Common myeloid progenitor, CD34-positive (primary cell): ENCODE measurements around the gene NTRK3.

Experiments
- CTCF ChIA-PET: fragments of 350-600 bp; sonication (Branson Sonifier 250); formaldehyde crosslinking; loops from one replicate; lab custom pipeline; 2021; ENCODE audit warnings: antibody characterized with exemption; lab: Charles Lee
- POLR2A ChIA-PET: fragments of 350-600 bp; sonication (Branson Sonifier 250); formaldehyde crosslinking; loops from one replicate; lab custom pipeline; 2021; ENCODE audit warnings: antibody characterized with exemption; lab: Charles Lee
- DNase-seq, 3 donors: peaks; one replicate each; pipeline versions ENCODE4 v3.0.0 to v3.0.0-alpha.2; 2013
- H3K27ac ChIP-seq, 2 experiments: 1 replicate in 1 of 2; 2 replicates in 1 of 2; pipeline ENCODE4 v1.7.0; 2013; ENCODE audit warnings: inconsistent platforms in 2 of 2, low read length in 2 of 2, mild to moderate bottlenecking in 2 of 2, low read depth in 1 of 2, moderate library complexity in 1 of 2; ENCODE audit not compliant: severe bottlenecking in 2 of 2, insufficient read depth in 1 of 2, poor library complexity in 1 of 2
- H3K27me3 ChIP-seq, 5 experiments: replicated peaks in 2 of 5; 1 replicate in 3 of 5; 2 replicates in 2 of 5; pipeline versions ENCODE4 v1.6.1 to v1.7.0; 2013; ENCODE audit warnings: low read length in 4 of 5, mild to moderate bottlenecking in 2 of 5, moderate library complexity in 2 of 5, inconsistent platforms in 1 of 5; ENCODE audit not compliant: insufficient read depth in 5 of 5, control insufficient read depth in 4 of 5
- H3K36me3 ChIP-seq, 4 experiments: 1 replicate in 2 of 4; 2 replicates in 2 of 4; pipeline versions ENCODE4 v1.6.1 to v1.7.0; 2013; ENCODE audit warnings: low read length in 3 of 4, control low read depth in 1 of 4, mild to moderate bottlenecking in 1 of 4; ENCODE audit not compliant: control insufficient read depth in 4 of 4, insufficient read depth in 4 of 4
- H3K4me1 ChIP-seq, 4 experiments: 1 replicate in 3 of 4; 2 replicates in 1 of 4; pipeline versions ENCODE4 v1.6.1 to v1.7.1; 2013; ENCODE audit warnings: low read length in 3 of 4, mild to moderate bottlenecking in 3 of 4, control low read depth in 1 of 4, inconsistent platforms in 1 of 4, moderate library complexity in 1 of 4; ENCODE audit not compliant: control insufficient read depth in 4 of 4, insufficient read depth in 4 of 4; ENCODE audit errors: control extremely low read depth in 1 of 4
- H3K4me3 ChIP-seq, 7 experiments: 1 replicate in 4 of 7; 2 replicates in 3 of 7; pipeline versions ENCODE4 v1.5.1 to v1.7.0; 2013; ENCODE audit warnings: mild to moderate bottlenecking in 7 of 7, low read length in 6 of 7, moderate library complexity in 6 of 7, inconsistent platforms in 2 of 7, low read depth in 2 of 7, control low read depth in 1 of 7; ENCODE audit not compliant: insufficient read depth in 4 of 7, control insufficient read depth in 1 of 7; ENCODE audit errors: extremely low read depth in 1 of 7
- H3K9me3 ChIP-seq, 5 experiments: 1 replicate in 4 of 5; 2 replicates in 1 of 5; pipeline versions ENCODE4 v1.6.1 to v1.7.1; 2013; ENCODE audit warnings: low read length in 4 of 5, mild to moderate bottlenecking in 2 of 5, inconsistent platforms in 1 of 5, low read depth in 1 of 5, moderate library complexity in 1 of 5; ENCODE audit not compliant: control insufficient read depth in 4 of 5, insufficient read depth in 2 of 5; ENCODE audit errors: control extremely low read depth in 1 of 5
- WGBS: methylation state at CpG from one replicate; pipeline ENCODE4 v1.1.5; 2013; ENCODE audit not compliant: insufficient coverage; 5-methylcytosine and 5-hydroxymethylcytosine counted together

The NTRK3 gene

DNA sequence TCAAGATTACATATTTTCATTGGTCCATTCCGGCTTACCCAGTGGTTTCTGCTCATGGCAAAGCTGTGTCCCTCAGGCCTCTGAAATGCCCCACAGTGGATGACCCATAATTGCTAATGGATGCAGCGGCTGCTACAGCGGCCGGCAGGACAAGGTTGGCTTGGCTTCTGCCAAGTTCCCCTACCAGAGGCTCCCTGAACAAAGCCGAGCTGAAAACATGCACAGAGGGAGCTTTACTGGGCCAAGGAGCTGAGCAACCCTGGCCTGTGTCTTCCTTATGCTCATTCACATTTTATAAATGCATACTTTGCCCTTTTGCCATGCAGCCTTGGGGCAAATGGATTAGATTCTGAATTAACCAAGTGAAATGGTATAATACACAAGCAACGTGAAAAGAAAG is 150.5 kb downstream of the NTRK3 start:
- peaks cover 0 to 7% (median 0%) of the 10 kb centered on the region in 5 experiments for H3K27me3 ChIP-seq
- DNase-seq = no peak
- H3K9me3 ChIP-seq = no peaks in the 10 kb centered on the region
- POLR2A ChIA-PET = no interaction called here
- H3K36me3 ChIP-seq = no peaks in the 10 kb centered on the region
- no peak overlapping the region for H3K27ac ChIP-seq
- H3K4me1 ChIP-seq = no peaks in the 10 kb centered on the region
- no peak overlapping the region for H3K4me3 ChIP-seq
- CTCF ChIA-PET = no interaction called here
- WGBS = 99% methylated on average over 6 of the region's 6 CpGs

DNA sequence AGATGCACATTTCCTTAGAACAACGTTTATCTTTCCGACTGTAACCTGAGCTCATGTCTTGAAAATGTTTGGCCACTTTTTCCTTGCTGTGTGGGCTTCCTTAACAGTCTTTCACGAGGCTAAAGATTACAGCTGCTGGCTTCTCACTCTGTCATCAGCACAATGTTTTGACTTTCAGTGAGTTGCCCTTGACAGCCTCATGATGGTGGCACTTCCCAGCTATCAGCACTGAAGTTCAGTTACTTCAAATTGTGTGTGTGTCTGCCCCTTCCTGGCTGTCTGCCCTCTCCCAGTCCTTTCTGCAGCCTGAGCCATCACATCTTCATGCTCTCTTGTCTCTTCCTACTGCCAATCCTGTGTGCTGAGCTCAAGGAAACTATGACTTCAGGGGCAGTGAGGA is 152.2 kb downstream of the NTRK3 start:
- Histone ChIP-seq H3K27me3 (peaks cover 0 to 2% (median 0%) of the 10 kb centered on the region in 5 experiments), H3K27ac (no peak overlapping the region), H3K4me1 (no peaks in the 10 kb centered on the region), H3K9me3 (no peaks in the 10 kb centered on the region), H3K4me3 (no peak overlapping the region), H3K36me3 (no peaks in the 10 kb centered on the region)
- CTCF ChIA-PET = no interaction called here
- WGBS = 76% methylated on average over 3 of the region's 3 CpGs
- POLR2A ChIA-PET = no interaction called here
- DNase-seq = no peak

- ChIA-PET POLR2A (no interaction called here), CTCF (interaction anchor here (0.8 kb wide), 1 partner anchor 134 kb away, joined by 3 read pairs; no protein-coding TSS in a partner anchor)
- WGBS = 92% methylated on average over 2 of the region's 2 CpGs
Measured at GRCh38 chr15:88100181-88100580, 156.4 kb downstream of the NTRK3 start.

DNA sequence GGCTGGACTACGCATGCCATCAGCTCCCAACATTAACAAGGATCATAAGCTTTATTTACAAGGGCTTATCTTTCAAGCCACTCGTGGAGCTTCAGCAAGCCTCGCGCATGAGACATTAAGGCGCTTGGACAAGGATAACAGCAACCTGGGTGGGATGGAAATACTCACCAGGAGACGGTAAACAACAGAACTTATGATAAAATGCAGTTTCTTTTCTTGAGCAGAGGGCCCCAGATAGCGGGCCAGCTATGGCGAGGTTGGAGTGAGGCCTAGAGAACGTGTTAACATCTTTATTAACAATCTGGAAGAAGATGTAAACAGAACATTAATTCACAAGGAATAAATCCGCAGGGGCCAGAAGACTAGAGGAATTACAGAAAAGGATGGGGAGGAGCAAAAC is 158.2 kb downstream of the NTRK3 start:
- POLR2A ChIA-PET = no interaction called here
- WGBS = 89% methylated on average over 7 of the region's 10 CpGs
- no peak for DNase-seq

More at GRCh38 chr15:88100181-88100580, 156.4 kb downstream of the NTRK3 start:
- no peak for DNase-seq
- H3K27ac ChIP-seq = no peak overlapping the region
- H3K27me3 ChIP-seq = peaks cover 0 to 4% (median 0%) of the 10 kb centered on the region in 5 experiments
- no peaks in the 10 kb centered on the region for H3K36me3 ChIP-seq
- no peaks in the 10 kb centered on the region for H3K4me1 ChIP-seq
- no peak overlapping the region for H3K4me3 ChIP-seq
- H3K9me3 ChIP-seq = no peaks in the 10 kb centered on the region

GRCh38 chr15:88091444-88092016 is 165.0 kb downstream of the NTRK3 start:
- H3K27ac ChIP-seq = no peak overlapping the region
- no peaks in the 10 kb centered on the region for H3K4me1 ChIP-seq
- H3K27me3 ChIP-seq = peaks cover 0 to 22% (median 0%) of the 10 kb centered on the region in 5 experiments
- H3K4me3 ChIP-seq = no peak overlapping the region
- WGBS = 96% methylated on average over 3 of the region's 3 CpGs
- H3K36me3 ChIP-seq = no peaks in the 10 kb centered on the region
- peaks cover 0 to 3% (median 0%) of the 10 kb centered on the region in 5 experiments for H3K9me3 ChIP-seq
- POLR2A ChIA-PET = no interaction called here
- CTCF ChIA-PET = no interaction called here
- no peak for DNase-seq

More for the DNA sequence above, 158.2 kb downstream of the NTRK3 start:
- CTCF ChIA-PET = no interaction called here
- Histone ChIP-seq H3K9me3 (no peaks in the 10 kb centered on the region), H3K27ac (no peak overlapping the region), H3K36me3 (no peaks in the 10 kb centered on the region), H3K4me3 (no peak overlapping the region), H3K27me3 (peaks cover 0 to 4% (median 0%) of the 10 kb centered on the region in 5 experiments), H3K4me1 (no peaks in the 10 kb centered on the region)

DNA sequence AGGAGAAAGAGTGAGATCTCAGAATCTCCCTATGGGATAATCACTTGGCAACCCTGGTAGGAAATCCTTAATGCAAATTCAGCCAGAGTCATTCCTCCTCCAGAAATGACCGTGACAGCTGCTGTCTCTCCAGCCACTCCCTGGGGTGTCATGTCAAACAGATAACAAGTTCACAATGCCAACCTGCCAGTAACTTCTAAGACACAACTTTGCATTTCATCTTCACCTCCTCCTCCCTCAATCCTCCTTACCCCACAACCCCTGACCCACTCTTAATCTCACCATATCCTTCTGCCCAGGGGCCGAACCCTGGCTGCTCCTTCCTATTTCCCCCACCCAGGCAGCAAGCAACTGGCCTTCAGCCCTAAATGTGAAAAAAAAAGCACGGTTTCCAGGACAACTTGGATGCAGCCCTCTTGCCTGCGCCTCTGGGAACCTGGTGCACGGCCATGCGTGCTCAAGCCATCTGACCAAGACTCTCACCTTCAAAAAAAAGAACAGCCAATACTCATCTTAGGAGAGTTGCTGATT is 166.0 kb downstream of the NTRK3 start:
- POLR2A ChIA-PET = no interaction called here
- H3K4me3 ChIP-seq = no peak overlapping the region
- CTCF ChIA-PET = no interaction called here
- peaks cover 0 to 3% (median 0%) of the 10 kb centered on the region in 5 experiments for H3K9me3 ChIP-seq
- no peaks in the 10 kb centered on the region for H3K36me3 ChIP-seq
- H3K27ac ChIP-seq = no peak overlapping the region
- 67% methylated on average over 3 of the region's 6 CpGs for WGBS
- peaks cover 0 to 22% (median 0%) of the 10 kb centered on the region in 5 experiments for H3K27me3 ChIP-seq
- no peak for DNase-seq
- no peaks in the 10 kb centered on the region for H3K4me1 ChIP-seq

DNA sequence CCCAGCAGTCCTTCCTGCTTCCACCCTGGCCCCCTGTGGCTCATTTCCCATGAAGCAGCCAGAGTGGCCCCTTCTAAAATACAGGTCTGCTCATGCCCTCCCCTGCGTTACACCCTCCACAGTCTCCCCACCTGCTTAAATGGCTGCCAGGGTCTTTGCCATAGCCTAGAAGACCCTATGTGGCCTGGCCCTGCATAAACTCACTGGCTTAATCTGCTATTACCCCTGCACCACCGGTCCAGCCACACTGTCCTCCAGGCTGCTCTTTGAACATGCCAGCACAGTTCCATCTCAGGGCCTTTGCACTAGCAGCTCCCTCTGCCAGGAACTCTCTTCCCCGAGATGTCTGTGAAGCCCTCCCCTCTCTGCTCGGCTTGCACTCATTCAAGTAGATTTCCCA is 166.8 kb downstream of the NTRK3 start:
- no peaks in the 10 kb centered on the region for H3K4me1 ChIP-seq
- no peak overlapping the region for H3K4me3 ChIP-seq
- DNase-seq = no peak
- peaks cover 0 to 3% (median 0%) of the 10 kb centered on the region in 5 experiments for H3K9me3 ChIP-seq
- 84% methylated on average over 3 of the region's 4 CpGs for WGBS
- H3K36me3 ChIP-seq = no peaks in the 10 kb centered on the region
- no peak overlapping the region for H3K27ac ChIP-seq
- peaks cover 0 to 22% (median 0%) of the 10 kb centered on the region in 5 experiments for H3K27me3 ChIP-seq
- POLR2A ChIA-PET = no interaction called here
- CTCF ChIA-PET = no interaction called here
